Type B pancreatic cell (in vitro differentiated cells): Measurements from ENCODE around the gene HEYL. TPM values are rescaled to one million over a fixed set of nuclear protein-coding genes. Genes with fewer than 3 reads are reported as not detected.

Experiments
- DNase-seq: peaks from one replicate; pipeline ENCODE4 v3.0.0; 2021; ENCODE audit warnings: mixed read lengths; ENCODE audit not compliant: unreplicated experiment; ENCODE audit errors: extremely low spot score
- H3K27ac Mint-ChIP-seq: 2 replicates; pipeline ENCODE4 v1.8.0; 2021; ENCODE audit warnings: mild to moderate bottlenecking, mixed read lengths
- H3K27me3 Mint-ChIP-seq: 2 replicates; pipeline ENCODE4 v1.8.0; 2021; ENCODE audit warnings: mixed read lengths
- H3K36me3 Mint-ChIP-seq: 2 replicates; pipeline ENCODE4 v1.8.0; 2021; ENCODE audit warnings: mixed read lengths
- H3K4me1 Mint-ChIP-seq: one replicate; pipeline ENCODE4 v1.8.0; 2021; ENCODE audit warnings: mixed read lengths; ENCODE audit not compliant: unreplicated experiment
- H3K4me3 Mint-ChIP-seq: 2 replicates; pipeline ENCODE4 v1.8.0; 2021; ENCODE audit warnings: mild to moderate bottlenecking, mixed read lengths
- H3K9me3 Mint-ChIP-seq: 2 replicates; pipeline ENCODE4 v1.8.0; 2021; ENCODE audit warnings: mixed read lengths
- CTCF ChIP-seq: fragments of 200-600 bp; sonication (generic); conservative IDR thresholded peaks from 2 replicates; pipeline ENCODE4 v1.5.0; 2021; ENCODE audit warnings: antibody characterized with exemption, mild to moderate bottlenecking
- total RNA-seq: library from RNA; stranded (reverse); gene quantifications from 2 replicates; pipeline ENCODE4 v1.2.1, GENCODE V29; 2021; ENCODE audit warnings: low replicate concordance

Gene HEYL
- total RNA-seq, 1 donor from 2014 or later: 4.3 TPM

- Mint-ChIP-seq H3K27me3 (peaks cover 87% of the 10 kb centered on the region), H3K4me3 (no peak overlapping the region)
Observed at GRCh38 chr1:39684313-39684664, 44.8 kb upstream of the HEYL start.

GRCh38 chr1:39683591-39684312 lies 44.3 kb upstream of the HEYL start:
- DNase-seq: no peak
- no peaks in the 10 kb centered on the region for H3K36me3 Mint-ChIP-seq
- no peak overlapping the region for H3K4me3 Mint-ChIP-seq
- peaks cover 87% of the 10 kb centered on the region for H3K27me3 Mint-ChIP-seq
- H3K4me1 Mint-ChIP-seq: peaks cover 5% of the 10 kb centered on the region
- H3K9me3 Mint-ChIP-seq: no peaks in the 10 kb centered on the region
- no peak overlapping the region for H3K27ac Mint-ChIP-seq
- no peak for TF ChIP-seq CTCF

More at GRCh38 chr1:39684313-39684664, 44.8 kb upstream of the HEYL start:
- Mint-ChIP-seq H3K4me1 (peaks cover 5% of the 10 kb centered on the region), H3K27ac (no peak overlapping the region), H3K36me3 (no peaks in the 10 kb centered on the region), H3K9me3 (no peaks in the 10 kb centered on the region)
- no peak for DNase-seq
- no peak for TF ChIP-seq CTCF

DNA sequence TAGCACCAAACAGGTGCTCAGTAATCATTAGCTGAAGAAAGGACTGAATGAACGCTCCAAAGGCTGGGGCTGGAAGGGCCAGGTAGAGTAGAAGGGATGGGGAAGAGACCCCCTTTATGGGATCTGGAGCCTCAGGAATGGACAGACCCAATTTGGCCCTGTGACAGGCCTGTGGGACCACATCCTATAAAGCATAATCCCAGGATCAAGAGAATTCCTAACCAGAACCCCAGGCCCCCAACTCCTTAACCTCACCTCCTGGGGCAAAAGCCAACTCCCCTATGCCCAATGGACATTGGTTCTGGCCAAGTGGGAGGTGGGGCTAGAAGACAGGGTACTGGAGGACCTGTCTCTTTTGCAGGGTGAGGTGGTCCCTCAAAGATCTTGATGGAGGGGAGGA lies 42.6 kb upstream of the HEYL start:
- DNase-seq: no peak
- Mint-ChIP-seq H3K36me3 (no peaks in the 10 kb centered on the region), H3K9me3 (no peaks in the 10 kb centered on the region), H3K4me1 (peaks cover 5% of the 10 kb centered on the region), H3K4me3 (no peak overlapping the region), H3K27ac (no peak overlapping the region), H3K27me3 (peaks cover 77% of the 10 kb centered on the region)
- no peak for TF ChIP-seq CTCF

GRCh38 chr1:39681294-39681693 lies 41.9 kb upstream of the HEYL start:
- Mint-ChIP-seq H3K4me1 (peaks cover 5% of the 10 kb centered on the region), H3K27me3 (peaks cover 76% of the 10 kb centered on the region), H3K27ac (no peak overlapping the region), H3K9me3 (no peaks in the 10 kb centered on the region), H3K4me3 (no peak overlapping the region), H3K36me3 (no peaks in the 10 kb centered on the region)
- TF ChIP-seq CTCF: no peak
- DNase-seq: no peak

DNA sequence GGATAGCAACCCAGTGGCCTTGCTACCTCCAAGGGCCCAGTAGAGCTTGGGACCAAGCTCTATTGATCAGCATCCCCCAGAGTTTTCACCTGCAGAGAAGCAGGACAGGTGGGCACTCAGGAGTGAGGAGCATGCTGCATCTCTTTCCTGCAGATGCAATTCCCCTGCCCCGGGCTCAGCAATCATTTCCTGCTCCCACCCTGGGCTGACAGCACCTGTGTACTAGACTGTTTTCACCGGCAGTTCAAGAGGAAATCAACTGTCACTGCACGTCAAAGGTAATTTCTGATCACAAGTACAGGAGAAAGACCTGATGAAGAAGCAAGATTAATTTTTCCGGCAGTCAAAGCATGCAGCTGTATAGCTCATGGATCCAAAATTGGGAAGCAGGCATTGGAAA lies 41.3 kb upstream of the HEYL start:
- H3K9me3 Mint-ChIP-seq: no peaks in the 10 kb centered on the region
- TF ChIP-seq CTCF: no peak
- no peaks in the 10 kb centered on the region for H3K36me3 Mint-ChIP-seq
- peaks cover 74% of the 10 kb centered on the region for H3K27me3 Mint-ChIP-seq
- no peak overlapping the region for H3K4me3 Mint-ChIP-seq
- no peak for DNase-seq
- H3K27ac Mint-ChIP-seq: no peak overlapping the region
- peaks cover 5% of the 10 kb centered on the region for H3K4me1 Mint-ChIP-seq
